A204.1 (cell line): Measurements from ENCODE around the gene ST8SIA4.

Source experiments
- FAIRE-seq: peaks from 2 replicates; lab custom pipeline; 2012; peaks lifted over from hg19 to GRCh38; lab: Jason Lieb, UNC

Gene ST8SIA4

DNA sequence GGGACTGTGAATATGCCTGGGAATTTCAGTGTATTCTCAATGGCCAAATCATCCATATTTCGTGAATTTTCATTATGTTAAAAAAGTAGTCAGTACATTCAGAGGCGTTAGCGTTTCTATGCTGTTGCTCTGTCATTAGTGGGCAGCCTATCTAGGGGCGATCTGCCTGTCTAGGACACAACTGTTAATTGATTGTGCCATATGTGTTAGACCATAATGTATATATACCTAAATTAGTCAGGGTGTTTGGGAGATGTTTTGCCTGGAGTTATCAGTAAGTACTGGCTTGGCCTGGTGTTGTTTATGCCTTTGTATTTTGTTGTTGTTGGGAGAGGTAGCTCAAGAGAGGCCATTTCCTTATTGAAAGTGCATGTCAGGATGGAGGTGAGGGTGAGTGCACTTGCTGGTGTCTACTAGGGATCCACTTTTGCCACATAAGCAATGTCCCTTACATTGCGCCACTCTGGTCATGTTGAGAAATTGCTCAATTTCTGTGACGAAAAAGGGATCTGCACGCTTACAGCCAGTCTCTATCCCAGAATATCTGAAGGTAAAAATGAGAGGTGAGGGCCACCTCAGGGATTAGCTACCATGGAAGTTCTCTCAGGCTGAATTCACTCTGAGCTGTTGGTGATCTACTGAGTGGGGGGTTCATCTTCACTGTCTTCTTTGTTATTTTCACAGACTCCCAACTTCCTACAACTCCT, 123.3 kb downstream of the ST8SIA4 start:
- no peak for FAIRE-seq

DNA sequence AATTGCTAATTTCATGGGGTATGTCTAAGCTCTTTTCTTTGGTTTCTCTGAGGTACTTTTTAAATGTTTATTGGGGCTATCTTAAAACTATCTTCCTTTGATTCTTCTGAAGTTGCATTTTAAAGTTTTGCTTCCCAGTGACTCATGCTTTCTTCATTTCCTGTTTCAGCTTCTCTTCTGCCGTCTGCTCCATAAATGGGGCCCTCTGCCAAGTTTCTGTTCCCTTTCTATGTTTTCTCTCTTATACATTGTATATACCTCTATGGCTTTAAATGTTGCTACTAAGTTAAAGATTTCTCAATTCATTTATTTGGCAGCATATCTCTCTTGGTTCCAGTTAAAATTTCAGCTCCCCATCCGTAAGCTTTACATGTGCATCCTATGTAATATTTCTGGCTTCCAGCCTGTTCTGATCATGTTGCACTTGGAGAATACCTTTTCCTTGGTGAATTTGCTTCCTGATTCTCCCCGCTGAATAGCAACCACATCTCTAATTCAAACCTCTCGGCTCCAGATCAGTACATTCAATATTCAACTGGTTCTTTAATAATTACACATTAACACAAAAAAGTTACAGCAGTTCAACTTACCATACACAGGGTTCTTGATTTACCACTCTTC, 125.3 kb downstream of the ST8SIA4 start:
- no peak for FAIRE-seq

DNA sequence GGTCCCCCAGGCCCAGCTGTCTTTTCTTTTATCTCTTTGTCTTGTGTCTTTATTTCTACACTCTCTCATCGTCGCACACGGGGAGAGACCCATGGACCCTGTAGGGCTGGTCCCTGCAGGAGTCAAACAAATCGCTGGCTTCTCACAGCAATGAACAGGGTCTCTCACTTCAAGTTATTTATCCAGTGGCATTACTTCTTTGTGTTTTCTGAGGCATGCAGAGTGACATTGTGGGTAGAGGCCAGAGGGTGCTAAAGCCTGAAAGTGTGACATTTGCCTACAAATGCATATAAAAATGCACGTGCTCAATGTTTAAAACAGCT, 127.6 kb downstream of the ST8SIA4 start:
- no peak for FAIRE-seq

DNA sequence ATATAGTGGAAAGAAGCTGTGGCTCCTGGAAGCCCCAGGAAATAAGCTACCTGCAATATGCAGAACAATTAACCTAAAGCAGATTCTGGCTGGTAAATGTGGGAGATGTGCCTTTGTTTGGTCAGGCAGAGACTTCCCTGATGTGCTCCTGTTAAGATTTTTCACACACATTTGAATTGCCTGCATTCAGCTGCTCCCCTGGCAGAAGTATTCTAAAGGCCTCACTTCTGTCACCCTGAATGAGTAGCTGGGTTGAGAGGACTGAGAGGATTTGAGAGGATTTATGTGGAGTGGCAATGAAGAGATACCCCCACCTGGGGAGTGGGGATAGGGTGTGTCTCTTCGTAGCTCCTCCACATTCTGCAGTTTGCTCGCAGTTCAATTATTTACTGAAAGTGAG, 130.5 kb downstream of the ST8SIA4 start:
- no peak for FAIRE-seq

DNA sequence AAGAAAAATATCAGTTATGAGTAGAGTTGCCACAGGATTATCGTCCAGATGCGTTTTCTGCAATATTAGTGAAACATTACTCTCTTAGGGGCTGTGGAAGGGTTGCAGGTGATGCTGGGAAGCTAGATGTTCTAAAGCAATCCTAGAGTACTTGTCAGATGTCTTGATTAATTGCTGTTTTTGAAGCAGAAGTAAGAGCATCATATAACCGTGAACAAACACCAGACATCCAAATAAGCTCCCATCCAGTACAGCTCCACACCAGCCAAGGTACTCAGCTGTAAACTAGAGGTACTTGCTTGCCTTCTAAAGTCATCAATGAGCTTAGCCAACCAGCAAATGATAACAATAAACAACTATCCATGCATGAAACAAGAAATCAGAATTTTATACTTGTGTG, 131.1 kb downstream of the ST8SIA4 start:
- no peak for FAIRE-seq

DNA sequence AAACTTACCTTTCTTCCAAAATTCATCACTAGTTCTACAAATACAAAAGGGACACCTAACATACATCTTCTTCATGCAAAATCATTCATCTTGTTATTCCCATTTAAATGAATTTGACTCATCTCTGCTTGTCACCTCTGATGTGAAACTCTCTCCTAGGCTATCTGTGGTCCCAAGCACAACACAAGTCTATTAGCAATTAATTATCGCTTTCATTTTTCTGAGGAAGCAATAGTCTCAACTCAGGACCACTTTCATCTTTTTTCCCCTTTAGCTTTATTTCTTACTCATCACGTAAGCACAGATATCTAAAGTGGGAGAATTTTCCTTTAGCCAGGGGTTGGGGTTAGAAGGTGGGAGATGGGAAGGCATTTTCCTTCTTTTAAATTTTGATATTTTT, 131.9 kb downstream of the ST8SIA4 start:
- no peak for FAIRE-seq

DNA sequence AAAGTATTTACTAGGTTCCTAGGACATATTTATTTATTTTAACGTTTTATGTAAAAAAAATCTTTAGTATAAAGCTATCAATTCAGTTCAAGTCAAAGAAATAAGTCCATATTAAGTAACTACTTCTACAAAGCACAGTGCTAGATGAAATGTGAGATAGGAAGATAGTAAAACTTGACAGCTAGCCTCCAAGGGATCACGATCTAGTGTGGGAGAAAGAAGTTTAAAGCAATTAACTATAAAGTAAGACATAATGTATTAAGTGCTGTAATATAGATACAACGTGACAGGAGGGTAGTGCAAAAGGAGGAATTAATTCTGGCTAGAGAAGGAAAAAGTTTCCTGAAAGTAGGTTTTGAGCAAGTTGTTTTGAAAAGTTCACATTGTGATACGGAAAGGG, 134.9 kb downstream of the ST8SIA4 start:
- no peak for FAIRE-seq

DNA sequence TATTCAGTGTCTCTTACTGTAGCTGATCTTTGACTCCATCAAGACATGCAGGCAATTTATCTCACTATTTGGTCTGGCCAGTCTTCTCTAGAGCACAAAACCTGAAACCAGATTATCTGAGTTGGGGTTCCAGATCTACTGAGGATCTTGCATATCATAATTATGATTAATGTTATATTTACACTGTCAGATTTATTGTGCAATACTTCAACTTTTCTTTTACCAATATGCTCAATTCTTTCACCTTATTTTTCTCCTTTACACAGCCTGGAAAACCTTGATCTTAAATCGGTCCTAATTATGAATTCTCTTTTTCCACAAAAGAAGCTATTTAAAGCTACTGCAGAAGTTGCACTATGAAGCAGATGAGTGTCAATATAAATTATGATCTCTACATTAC, 140.1 kb downstream of the ST8SIA4 start:
- no peak for FAIRE-seq

DNA sequence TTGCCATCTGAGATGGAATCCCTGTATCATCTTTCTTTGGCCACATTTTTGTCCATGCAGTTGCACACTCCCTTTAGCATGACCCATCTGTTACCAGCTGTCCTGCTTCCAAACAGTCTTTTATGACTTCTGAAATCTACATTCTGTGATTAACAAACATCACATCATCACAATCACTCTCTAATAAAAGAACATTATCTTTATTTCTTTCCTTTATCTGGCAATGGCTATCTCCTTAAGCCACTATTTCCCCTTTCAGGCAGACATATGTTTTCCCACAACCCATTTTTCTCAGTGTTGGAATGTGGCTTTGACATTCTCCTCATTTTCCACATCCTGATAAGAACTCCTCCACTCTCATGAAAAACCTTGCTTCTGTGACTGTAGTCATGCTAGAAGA, 141.0 kb downstream of the ST8SIA4 start:
- no peak for FAIRE-seq

DNA sequence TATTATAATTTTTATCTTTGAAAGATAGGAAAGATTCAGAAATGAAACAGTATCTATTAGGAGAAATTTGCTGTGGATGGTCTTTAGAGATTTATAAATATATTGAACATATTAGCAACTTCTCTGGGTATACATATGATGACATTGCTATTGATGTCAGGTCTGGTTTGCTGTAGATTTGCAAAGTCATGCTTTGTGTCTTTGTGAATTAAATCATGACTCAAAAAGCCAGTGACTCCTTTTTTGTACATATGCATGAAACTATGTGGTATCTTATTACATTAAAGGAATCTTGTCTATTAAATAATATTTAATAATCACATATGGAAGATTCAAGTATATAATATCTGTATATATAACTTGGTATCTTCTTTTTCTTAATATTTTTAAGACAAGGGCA, 141.9 kb downstream of the ST8SIA4 start:
- FAIRE-seq = peak; percentile 34

DNA sequence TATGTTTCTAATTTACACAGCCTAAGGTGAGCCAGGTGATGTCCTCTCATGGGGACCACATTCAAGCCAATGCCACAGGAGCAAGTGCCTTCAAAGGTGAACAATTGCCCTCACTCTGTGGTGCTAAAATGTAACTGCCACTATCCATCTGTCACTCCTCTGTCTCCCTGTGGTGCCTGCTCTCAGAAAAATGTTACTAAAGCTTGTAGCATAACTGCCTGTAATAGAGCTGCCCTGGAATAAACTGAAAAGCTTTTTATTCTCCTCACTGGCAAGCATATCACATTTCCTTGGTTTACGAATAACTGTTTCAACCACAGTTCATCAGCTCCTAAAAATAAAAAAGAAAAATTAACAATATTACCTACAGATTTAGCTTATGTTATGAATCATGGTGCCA, 142.4 kb downstream of the ST8SIA4 start:
- no peak for FAIRE-seq

DNA sequence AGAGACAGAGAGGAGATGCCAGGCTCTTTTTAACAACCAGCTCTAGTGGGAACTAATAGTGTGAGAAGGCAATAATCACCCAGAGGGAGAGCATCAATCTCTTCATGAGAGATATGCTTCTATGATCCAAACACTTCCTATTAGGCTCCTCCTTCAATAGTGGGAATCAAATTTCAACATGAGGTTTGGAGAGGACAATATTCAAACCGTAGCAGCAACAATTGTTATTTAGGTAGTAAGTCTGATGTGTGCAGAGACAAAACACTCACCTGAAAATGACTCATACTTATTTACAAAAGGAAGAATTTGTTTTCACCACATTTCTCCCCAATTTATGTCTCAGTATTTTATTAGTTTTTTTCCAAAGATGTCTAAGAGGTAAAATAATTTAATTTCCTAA, 144.3 kb downstream of the ST8SIA4 start:
- FAIRE-seq = no peak

DNA sequence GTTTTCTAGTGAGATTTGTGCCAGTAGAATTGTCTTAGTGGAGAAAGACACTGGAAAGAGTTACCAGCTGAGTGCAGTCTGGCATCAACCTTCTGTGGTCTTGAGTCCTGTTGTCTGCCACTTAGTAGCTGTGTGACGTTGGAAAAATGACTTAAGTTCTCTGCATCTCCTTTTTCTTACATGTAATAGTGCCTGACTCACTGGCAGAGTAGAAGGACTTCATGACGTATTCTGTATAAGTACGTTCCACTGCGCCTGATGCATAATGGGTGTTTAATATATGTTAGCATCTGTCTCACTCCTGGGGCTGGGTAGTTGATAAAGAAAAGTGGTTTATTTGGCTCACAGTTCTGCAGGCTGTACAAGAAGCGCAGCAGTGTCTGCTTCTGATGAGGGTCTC, 144.8 kb downstream of the ST8SIA4 start:
- FAIRE-seq = no peak

DNA sequence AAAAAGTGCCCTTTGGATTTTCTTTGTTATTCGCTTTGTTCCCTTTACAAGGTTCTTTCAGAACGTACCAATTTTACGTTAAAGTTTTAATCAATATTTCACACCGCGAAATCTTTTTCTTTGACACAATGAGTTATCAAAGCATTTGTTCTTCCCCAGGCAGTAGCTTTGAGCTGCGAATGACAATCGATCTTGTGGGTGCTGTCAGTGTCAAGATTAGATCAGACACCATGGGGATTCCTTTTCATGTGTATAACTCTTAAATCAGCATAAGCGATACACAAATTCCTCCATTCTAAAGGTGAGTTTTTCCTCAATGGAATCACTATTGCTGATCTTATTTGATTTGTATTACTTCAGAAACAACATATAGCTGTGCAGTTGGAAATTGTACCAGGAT, 145.5 kb downstream of the ST8SIA4 start:
- FAIRE-seq = no peak
